AG09319 (cell line): ENCODE measurements around the gene KBTBD12.

Source experiments
- DNase-seq: peaks from one replicate; pipeline ENCODE4 v3.0.0-alpha.2; 2010; ENCODE audit warnings: low read depth; ENCODE audit errors: extremely low read depth
- TF ChIP-seq, protein P1 (sequence below): IDR thresholded peaks from 2 replicates; pipeline ENCODE4 v1.5.1; 2011; ENCODE audit warnings: low read depth, mild to moderate bottlenecking, inconsistent platforms, low read length, moderate library complexity

KBTBD12 gene

DNA sequence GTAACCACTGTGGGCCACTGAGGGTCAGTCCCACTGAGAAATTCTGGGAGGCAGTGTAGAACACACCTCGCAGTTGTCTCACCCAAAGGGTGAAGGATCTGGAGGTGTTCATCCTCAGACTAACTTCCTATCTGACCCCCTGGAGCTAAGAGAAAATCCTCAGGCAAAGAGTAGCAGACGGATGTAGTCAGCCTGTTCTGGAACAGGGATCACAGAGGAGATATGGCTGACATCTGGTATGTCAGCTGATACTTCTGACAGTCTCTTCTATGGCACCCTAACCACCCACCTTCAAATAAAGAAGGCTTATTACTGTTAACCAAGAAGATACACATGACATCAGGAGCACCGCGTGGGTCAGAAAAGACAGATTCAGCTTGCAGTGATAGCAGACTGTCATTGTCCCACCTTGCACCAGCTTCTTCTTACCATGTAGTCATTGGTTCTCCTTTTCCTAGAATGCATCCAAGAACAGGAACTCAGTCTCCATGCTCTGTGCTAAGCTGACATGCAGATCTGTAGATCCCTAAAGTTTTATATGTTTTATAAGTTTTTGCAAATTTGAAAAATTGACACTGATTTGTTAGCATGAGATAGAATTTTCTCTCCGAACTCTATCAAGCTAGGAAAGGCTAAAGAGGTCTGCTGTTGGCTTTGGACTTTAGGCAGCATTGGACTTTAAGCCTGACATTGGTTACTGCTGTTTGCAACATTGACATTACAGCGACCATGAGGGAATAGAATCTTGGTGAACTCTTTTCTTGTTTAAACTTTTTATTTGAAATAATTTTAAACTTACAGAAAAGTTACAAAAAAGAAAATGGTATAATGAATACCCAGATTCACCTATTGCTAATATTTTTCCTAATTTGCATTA lies 60.4 kb downstream of the KBTBD12 start:
- TF ChIP-seq, protein P1, sequence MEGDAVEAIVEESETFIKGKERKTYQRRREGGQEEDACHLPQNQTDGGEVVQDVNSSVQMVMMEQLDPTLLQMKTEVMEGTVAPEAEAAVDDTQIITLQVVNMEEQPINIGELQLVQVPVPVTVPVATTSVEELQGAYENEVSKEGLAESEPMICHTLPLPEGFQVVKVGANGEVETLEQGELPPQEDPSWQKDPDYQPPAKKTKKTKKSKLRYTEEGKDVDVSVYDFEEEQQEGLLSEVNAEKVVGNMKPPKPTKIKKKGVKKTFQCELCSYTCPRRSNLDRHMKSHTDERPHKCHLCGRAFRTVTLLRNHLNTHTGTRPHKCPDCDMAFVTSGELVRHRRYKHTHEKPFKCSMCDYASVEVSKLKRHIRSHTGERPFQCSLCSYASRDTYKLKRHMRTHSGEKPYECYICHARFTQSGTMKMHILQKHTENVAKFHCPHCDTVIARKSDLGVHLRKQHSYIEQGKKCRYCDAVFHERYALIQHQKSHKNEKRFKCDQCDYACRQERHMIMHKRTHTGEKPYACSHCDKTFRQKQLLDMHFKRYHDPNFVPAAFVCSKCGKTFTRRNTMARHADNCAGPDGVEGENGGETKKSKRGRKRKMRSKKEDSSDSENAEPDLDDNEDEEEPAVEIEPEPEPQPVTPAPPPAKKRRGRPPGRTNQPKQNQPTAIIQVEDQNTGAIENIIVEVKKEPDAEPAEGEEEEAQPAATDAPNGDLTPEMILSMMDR, result no peak
- DNase-seq, result no peak

DNA sequence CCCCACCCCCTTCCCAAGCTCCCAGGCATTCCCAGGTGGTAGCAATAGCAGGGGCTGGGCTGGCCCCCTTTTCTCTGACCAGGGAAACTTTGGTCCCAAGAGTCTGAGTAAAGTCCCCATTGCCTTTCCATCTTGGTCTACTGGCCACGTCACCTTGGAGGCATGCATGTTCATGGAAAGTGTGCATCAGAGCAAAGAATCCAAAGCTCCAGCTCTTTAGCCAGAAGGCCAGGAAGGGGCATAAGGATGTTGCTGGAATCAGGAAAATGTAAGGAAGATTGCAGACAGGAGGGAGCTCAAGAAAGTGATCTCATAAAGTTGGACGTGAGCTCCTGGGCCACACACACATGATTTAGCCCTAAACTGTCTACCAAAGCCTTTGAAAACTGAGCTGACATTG lies 63.6 kb downstream of the KBTBD12 start:
- no peak for DNase-seq
- TF ChIP-seq, protein P1, result no peak

DNA sequence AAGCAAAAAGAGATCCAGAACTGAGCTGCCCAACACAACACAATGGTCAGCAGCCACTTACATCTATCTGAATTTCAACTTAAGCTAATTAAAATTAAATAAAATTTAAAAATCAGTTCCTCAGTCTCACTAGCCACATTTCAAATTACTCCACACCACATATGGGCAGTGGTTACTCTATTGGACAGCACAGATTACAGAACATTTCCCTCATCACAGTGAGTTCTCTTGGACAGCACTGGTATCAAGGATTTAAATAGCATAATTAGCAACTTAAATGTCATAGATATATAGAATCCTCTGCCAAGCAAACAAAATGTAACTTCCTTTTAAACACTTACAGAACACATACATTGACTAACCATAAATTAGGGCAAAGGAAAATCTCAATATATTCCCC lies 64.4 kb downstream of the KBTBD12 start:
- TF ChIP-seq, protein P1, result no peak
- DNase-seq, result no peak

DNA sequence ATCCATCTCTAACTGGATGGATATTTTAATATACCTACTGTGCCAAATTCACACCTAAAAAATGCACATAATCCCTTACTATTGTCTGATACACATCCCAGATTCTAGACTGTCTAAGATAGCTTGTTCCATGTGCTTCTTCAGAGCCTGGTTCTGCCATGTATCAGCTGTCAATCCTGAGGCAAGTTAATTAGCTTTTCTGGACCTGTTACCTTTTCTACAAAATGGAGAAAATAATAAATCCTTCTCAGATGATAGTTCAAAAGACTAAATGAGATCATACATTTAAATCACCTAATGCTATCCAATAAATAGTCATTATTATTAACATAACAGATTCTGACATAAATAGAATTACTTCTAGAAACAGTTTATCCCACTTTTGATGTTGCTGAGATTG lies 66.1 kb downstream of the KBTBD12 start:
- DNase-seq, result no peak
- TF ChIP-seq, protein P1, result no peak

DNA sequence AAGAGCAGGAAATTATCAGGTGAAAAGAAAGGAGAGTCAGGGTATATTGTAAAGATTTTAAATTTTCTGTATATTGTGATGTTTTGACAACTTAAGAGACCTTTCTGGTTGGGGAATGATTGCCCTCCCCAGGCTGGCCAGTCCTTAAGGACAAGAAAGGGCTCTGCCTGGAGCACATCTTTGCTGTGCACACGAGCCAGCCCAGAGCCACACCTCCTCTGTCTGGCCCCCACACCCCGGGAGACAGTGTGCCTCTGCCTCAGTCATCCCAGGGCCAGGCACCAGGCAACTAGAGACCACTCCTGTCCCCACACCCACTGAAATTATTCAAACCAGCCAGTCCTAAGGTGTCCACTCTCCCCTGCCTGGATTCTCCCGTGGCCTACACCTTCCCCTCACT lies 67.1 kb downstream of the KBTBD12 start:
- no peak for DNase-seq
- TF ChIP-seq, protein P1, result no peak

DNA sequence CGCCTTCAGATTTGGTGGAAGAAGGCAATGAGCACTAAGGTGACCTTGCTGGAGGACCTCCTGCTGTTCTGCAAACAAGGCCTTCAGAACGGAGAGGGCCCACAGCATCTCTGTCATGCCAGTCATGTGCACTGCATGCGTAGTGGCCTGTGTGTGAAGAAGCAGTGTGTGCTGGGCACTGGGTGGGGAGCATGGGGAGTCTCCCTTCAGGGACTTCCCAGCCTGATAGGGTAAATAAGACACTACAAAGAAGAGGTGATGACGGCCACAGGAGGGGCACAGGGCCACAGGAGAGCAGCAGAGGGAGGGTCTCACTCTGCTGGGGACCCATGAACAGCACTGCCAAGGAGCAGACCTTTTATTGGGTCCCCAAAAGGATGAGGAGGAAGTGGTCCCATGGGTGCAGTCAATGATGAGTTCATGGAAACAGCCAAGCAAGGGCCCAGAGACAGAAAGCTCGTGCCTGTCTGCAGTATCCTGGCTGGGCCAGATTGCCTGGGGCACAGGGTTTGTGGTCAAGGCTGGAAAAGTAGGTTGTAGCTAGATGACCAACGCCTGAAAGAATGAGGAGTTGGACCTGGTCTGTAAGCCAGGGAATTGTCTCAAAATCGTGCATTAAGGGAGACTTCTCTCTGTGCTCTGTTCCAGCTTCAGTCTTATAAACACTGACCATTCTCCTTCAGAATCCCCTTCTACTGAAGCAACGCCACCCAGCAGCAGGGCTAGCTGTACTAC lies 69.4 kb downstream of the KBTBD12 start:
- DNase-seq, result peak; percentile 18
- TF ChIP-seq, protein P1, result no peak

DNA sequence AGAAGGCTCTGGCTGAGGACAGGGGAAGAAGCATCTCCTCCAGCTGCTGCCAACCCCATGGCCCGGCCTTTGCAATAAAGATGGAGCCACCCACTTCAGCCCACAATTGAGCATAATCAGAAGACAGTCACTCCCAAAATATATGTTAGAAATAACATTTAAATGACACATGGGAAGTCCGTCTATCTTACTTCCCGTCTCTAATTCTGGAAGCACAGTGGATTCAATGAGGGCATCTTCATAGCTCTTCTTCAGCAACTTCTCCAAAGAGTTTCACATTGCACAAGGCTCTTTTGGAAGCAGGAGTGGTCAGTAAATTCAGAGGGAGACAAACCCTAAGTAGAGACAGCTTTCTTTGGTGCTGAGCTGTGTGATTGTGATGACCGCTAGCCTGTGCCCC lies 70.2 kb downstream of the KBTBD12 start:
- TF ChIP-seq, protein P1, result no peak
- no peak for DNase-seq
